GM12878 (cell line): Measurements from ENCODE around the gene RDH12.

Experiments used
- EP300 ChIP-seq, 2 experiments: fragments of 150-350 bp in 1 of 2; IDR thresholded peaks; 2 replicates each; pipeline ENCODE4 v1.6.1; 2011 to 2012; ENCODE audit warnings: low read depth in 2 of 2, low read length in 2 of 2, borderline replicate concordance in 1 of 2, improper control_type of control experiment in 1 of 2, inconsistent platforms in 1 of 2; ENCODE audit not compliant: control insufficient read depth in 1 of 2
- ETV6 ChIP-seq, 2 experiments: fragments of 450-650 bp in 1 of 2; IDR thresholded peaks in 1 of 2; conservative IDR thresholded peaks in 1 of 2; 2 replicates each; pipeline ENCODE4 v1.6.1; 2014; ENCODE audit warnings: antibody characterized with exemption in 1 of 2, borderline replicate concordance in 1 of 2, low read depth in 1 of 2, mild to moderate bottlenecking in 1 of 2, moderate library complexity in 1 of 2
- EZH2 ChIP-seq: IDR thresholded peaks from 2 replicates; pipeline ENCODE4 v1.6.1; 2012; ENCODE audit warnings: low read depth, mild to moderate bottlenecking, control low read depth, inconsistent platforms, low read length, borderline replicate concordance; ENCODE audit not compliant: control insufficient read depth
- MXI1 ChIP-seq: fragments of 150-350 bp; IDR thresholded peaks from 2 replicates; pipeline ENCODE4 v1.6.1; 2011; ENCODE audit warnings: low read depth, mild to moderate bottlenecking, inconsistent platforms, low read length, improper control_type of control experiment
- POLR2AphosphoS5 ChIP-seq: IDR thresholded peaks from 2 replicates; pipeline ENCODE4 v1.6.1; 2011; ENCODE audit warnings: mild to moderate bottlenecking, low read length, inconsistent platforms
- TARDBP ChIP-seq: IDR thresholded peaks from 2 replicates; pipeline ENCODE4 v1.6.1; 2016; ENCODE audit warnings: borderline replicate concordance
- TF ChIP-seq, protein P1 (sequence below): fragments of 450-650 bp; IDR thresholded peaks from 2 replicates; pipeline ENCODE4 v1.6.1; 2017; ENCODE audit warnings: mild to moderate bottlenecking, low read depth, inconsistent platforms; ENCODE audit not compliant: poor library complexity, severe bottlenecking
- TF ChIP-seq, protein P2 (sequence below): IDR thresholded peaks from 2 replicates; pipeline ENCODE4 v1.6.1; 2011; ENCODE audit warnings: low read depth, mild to moderate bottlenecking, low read length, moderate library complexity, borderline replicate concordance; ENCODE audit errors: extremely low read depth
- TF ChIP-seq, protein P3 (sequence below), 3 experiments: IDR thresholded peaks in 2 of 3; conservative IDR thresholded peaks in 1 of 3; 2 replicates each; pipeline ENCODE4 v1.5.1; 2011; ENCODE audit warnings: low read depth in 3 of 3, low read length in 3 of 3, mild to moderate bottlenecking in 3 of 3, control low read depth in 2 of 3, moderate library complexity in 2 of 3, inconsistent platforms in 1 of 3, mixed read lengths in 1 of 3; ENCODE audit not compliant: control insufficient read depth in 2 of 3, insufficient read depth in 1 of 3; ENCODE audit errors: extremely low read depth in 1 of 3
- TF ChIP-seq, protein P4 (sequence below): fragments of 450-650 bp; IDR thresholded peaks from 2 replicates; pipeline ENCODE4 v1.6.1; 2017; ENCODE audit warnings: low read depth, mild to moderate bottlenecking, moderate library complexity

DNA sequence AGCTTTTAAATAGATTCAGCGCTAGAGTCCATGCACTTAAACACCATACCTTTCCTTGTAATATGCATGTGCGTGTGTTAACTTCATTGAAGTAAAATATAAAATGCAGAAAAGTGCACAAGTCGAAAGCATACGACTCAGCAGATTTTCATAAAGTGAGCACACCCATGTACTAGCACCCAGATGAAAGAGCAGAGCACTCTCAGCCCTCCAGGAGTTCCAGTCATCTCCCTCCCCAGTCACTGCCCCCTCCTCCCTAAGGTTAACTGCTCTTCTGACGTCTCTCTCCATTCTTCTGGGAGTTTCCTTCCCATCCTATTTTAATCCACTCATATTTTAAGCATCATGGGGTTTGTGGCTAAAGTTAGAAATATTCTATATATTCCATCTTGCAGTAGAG lies 20.2 kb downstream of the RDH12 start:
- TF ChIP-seq TARDBP = no peak
- TF ChIP-seq, protein P1, sequence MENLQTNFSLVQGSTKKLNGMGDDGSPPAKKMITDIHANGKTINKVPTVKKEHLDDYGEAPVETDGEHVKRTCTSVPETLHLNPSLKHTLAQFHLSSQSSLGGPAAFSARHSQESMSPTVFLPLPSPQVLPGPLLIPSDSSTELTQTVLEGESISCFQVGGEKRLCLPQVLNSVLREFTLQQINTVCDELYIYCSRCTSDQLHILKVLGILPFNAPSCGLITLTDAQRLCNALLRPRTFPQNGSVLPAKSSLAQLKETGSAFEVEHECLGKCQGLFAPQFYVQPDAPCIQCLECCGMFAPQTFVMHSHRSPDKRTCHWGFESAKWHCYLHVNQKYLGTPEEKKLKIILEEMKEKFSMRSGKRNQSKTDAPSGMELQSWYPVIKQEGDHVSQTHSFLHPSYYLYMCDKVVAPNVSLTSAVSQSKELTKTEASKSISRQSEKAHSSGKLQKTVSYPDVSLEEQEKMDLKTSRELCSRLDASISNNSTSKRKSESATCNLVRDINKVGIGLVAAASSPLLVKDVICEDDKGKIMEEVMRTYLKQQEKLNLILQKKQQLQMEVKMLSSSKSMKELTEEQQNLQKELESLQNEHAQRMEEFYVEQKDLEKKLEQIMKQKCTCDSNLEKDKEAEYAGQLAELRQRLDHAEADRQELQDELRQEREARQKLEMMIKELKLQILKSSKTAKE = no peak
- TF ChIP-seq MXI1 = no peak
- TF ChIP-seq EP300 (IDR thresholded peaks at IDR 0.05; ENCODE audit: borderline replicate concordance in 1 of 2, control insufficient read depth in 1 of 2, low read depth in 2 of 2, low read length in 2 of 2) = no peak
- TF ChIP-seq, protein P2, sequence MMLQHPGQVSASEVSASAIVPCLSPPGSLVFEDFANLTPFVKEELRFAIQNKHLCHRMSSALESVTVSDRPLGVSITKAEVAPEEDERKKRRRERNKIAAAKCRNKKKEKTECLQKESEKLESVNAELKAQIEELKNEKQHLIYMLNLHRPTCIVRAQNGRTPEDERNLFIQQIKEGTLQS = no peak
- no peak for TF ChIP-seq EZH2
- TF ChIP-seq, protein P3, sequence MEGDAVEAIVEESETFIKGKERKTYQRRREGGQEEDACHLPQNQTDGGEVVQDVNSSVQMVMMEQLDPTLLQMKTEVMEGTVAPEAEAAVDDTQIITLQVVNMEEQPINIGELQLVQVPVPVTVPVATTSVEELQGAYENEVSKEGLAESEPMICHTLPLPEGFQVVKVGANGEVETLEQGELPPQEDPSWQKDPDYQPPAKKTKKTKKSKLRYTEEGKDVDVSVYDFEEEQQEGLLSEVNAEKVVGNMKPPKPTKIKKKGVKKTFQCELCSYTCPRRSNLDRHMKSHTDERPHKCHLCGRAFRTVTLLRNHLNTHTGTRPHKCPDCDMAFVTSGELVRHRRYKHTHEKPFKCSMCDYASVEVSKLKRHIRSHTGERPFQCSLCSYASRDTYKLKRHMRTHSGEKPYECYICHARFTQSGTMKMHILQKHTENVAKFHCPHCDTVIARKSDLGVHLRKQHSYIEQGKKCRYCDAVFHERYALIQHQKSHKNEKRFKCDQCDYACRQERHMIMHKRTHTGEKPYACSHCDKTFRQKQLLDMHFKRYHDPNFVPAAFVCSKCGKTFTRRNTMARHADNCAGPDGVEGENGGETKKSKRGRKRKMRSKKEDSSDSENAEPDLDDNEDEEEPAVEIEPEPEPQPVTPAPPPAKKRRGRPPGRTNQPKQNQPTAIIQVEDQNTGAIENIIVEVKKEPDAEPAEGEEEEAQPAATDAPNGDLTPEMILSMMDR (IDR thresholded peaks at IDR 0.05 in 2 of 3, conservative IDR thresholded peaks at IDR 0.05 in 1 of 3; ENCODE audit: control insufficient read depth in 2 of 3, extremely low read depth in 1 of 3, insufficient read depth in 1 of 3, low read depth in 3 of 3, low read length in 3 of 3) = no peak
- no peak for TF ChIP-seq ETV6 (conservative IDR thresholded peaks at IDR 0.05 in 1 of 2, IDR thresholded peaks at IDR 0.05 in 1 of 2; ENCODE audit: borderline replicate concordance in 1 of 2, low read depth in 1 of 2)
- no peak for TF ChIP-seq POLR2AphosphoS5
- TF ChIP-seq, protein P4, sequence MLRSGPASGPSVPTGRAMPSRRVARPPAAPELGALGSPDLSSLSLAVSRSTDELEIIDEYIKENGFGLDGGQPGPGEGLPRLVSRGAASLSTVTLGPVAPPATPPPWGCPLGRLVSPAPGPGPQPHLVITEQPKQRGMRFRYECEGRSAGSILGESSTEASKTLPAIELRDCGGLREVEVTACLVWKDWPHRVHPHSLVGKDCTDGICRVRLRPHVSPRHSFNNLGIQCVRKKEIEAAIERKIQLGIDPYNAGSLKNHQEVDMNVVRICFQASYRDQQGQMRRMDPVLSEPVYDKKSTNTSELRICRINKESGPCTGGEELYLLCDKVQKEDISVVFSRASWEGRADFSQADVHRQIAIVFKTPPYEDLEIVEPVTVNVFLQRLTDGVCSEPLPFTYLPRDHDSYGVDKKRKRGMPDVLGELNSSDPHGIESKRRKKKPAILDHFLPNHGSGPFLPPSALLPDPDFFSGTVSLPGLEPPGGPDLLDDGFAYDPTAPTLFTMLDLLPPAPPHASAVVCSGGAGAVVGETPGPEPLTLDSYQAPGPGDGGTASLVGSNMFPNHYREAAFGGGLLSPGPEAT = no peak
